Endothelial cell of umbilical vein (primary cell): ENCODE measurements around the gene WRAP73.

Source experiments
- CTCF ChIP-seq, 2 donors: IDR thresholded peaks; 1 replicate in 1 of 2; 2 replicates in 1 of 2; pipeline ENCODE4 v1.5.1; 2011; ENCODE audit warnings: low read length in 2 of 2, mild to moderate bottlenecking in 2 of 2, moderate library complexity in 2 of 2, control low read depth in 1 of 2, inconsistent platforms in 1 of 2, low read depth in 1 of 2; ENCODE audit not compliant: insufficient read depth in 1 of 2; ENCODE audit errors: extremely low read depth in 1 of 2
- FOS ChIP-seq: IDR thresholded peaks from 2 replicates; pipeline ENCODE4 v1.6.1; 2011; ENCODE audit warnings: mild to moderate bottlenecking, low read length, moderate library complexity, borderline replicate concordance; ENCODE audit not compliant: insufficient read depth
- POLR2A ChIP-seq: IDR thresholded peaks from 2 replicates; pipeline ENCODE4 v1.6.1; 2012; ENCODE audit warnings: low read depth, mild to moderate bottlenecking, control low read depth, low read length

- TF ChIP-seq CTCF (IDR thresholded peaks at IDR 0.05; ENCODE audit: extremely low read depth in 1 of 2, insufficient read depth in 1 of 2, low read depth in 1 of 2, low read length in 2 of 2) (no peak), FOS (no peak), POLR2A (no peak)
These were observed 65.0 kb downstream of the WRAP73 start for GRCh38 chr1:3584915-3585314.
